NCI-H128 (cell line): ENCODE results near the gene MYL10.
"Not testable (repeated sequence)": the region's sequence is repeated elsewhere in the genome, so short reads cannot be mapped to it uniquely, and the experiment has no call there.

Experiments
- DNase-seq: peaks from one replicate; lab custom pipeline; 2025; ENCODE audit not compliant: unreplicated experiment; lab: John Stamatoyannopoulos, UW

The MYL10 gene

GRCh38 chr7:101620395-101620794 lies 8.7 kb downstream of the MYL10 start:
- DNase-seq: no peak

DNA sequence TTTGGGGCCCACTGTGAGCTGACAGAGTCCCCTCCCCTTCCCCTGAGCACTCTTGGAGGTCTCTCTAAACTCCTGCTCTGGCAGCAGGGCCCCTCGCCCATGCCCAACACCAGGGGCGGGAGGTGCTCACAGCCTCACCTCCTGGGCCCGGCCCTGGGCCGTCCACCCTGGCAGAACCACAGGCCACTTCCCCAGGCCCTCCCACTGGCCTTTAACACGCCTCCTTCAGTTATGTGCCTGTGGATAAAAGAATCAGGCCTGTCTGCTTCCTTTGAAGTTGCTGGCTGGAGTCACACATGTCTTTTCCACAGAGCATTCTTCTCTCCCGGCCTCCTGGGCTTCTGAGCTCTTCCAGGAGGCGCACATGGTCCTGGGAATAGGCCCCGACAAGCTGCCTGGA lies 10.2 kb downstream of the MYL10 start:
- DNase-seq: no peak

DNA sequence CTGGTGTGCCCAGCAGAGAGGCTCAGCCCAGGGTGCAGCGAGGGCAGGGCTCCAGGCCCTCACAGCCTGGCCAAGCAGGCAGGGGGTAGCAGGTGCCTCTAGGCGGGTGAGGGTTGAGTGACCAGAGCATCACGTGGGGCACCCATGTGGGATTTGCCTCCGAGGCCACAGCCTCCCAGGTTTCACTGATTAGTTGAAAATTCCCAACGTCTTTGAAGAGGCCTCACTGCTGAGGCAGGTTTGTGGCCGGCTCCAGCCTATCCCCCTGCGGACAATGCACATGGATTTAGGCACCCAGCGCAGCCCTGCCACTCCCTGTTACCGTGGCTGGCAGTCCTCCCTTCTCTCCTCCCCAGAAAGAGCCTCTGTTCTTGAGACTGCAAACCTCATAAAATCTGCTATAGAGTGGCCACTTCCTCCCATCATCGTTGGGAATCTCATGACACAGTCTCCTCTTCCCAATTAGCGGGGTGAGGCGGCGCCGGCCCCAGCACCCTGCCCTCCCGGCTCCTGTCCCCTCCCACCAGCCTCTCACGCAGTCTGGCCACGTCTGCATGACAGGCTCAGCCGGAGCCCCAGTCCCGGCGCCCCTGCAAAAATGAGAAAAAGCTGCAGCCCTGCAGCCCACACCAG lies 10.8 kb downstream of the MYL10 start:
- no peak for DNase-seq

GRCh38 chr7:101617451-101618206 lies 11.5 kb downstream of the MYL10 start:
- no peak for DNase-seq

- DNase-seq: no peak
Measured at GRCh38 chr7:101615446-101615845, 13.7 kb downstream of the MYL10 start.

GRCh38 chr7:101614939-101615302 lies 14.2 kb downstream of the MYL10 start:
- DNase-seq: no peak

GRCh38 chr7:101614098-101614938 lies 14.8 kb downstream of the MYL10 start:
- DNase-seq: no peak

DNA sequence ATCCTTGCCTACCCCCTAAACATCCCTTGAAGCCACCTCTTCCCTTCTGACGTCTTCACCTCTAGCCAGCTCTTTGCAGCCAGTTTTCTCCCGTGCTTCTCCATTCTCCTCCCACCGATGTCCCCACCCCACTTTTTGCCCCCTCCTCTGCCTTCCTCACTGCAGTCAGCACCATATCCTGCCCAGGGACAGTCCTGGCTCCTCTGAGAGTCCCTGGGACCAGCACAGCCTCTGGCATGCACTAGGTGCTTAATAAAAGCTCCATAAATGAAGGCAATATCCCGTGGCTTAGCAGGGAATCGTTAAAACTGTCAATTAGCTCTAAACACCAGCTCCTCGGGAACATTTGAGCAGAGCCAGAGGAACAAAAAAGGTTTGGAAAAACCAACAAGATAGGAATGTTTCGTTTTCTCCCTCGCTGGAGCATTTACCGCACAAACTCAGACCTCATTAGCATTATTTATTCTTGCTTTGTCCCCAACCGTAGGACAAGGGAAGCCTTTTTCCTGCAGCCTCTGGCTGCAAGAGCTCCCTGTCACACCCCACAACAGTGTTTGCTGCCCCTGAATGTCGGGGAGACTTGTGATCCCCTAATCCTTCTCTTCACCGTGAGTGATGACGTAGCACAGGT lies 16.1 kb downstream of the MYL10 start:
- no peak for DNase-seq

- no peak for DNase-seq
Measured at GRCh38 chr7:101608772-101609713, 20.1 kb downstream of the MYL10 start.

DNA sequence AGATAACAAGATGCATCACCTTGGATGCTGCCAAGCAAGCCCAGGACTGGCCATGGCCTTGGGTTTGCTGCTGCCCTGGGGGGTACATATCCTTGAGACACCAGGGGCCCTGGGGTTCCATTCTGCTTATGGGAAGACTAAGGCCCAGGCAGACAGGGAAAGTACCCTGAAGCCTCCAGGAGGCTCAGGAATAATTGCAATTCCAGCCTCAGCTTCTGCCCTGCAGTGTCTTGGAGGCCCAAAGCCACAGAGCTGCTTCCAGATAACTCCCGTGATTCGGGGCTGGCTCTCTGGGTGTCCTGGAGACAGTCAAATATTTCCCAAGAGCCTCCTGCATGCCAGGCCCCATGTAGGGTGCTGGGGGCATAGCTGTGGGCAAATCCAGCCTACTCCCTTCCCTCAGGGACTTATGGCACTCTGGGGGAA lies 22.6 kb downstream of the MYL10 start:
- no peak for DNase-seq

DNA sequence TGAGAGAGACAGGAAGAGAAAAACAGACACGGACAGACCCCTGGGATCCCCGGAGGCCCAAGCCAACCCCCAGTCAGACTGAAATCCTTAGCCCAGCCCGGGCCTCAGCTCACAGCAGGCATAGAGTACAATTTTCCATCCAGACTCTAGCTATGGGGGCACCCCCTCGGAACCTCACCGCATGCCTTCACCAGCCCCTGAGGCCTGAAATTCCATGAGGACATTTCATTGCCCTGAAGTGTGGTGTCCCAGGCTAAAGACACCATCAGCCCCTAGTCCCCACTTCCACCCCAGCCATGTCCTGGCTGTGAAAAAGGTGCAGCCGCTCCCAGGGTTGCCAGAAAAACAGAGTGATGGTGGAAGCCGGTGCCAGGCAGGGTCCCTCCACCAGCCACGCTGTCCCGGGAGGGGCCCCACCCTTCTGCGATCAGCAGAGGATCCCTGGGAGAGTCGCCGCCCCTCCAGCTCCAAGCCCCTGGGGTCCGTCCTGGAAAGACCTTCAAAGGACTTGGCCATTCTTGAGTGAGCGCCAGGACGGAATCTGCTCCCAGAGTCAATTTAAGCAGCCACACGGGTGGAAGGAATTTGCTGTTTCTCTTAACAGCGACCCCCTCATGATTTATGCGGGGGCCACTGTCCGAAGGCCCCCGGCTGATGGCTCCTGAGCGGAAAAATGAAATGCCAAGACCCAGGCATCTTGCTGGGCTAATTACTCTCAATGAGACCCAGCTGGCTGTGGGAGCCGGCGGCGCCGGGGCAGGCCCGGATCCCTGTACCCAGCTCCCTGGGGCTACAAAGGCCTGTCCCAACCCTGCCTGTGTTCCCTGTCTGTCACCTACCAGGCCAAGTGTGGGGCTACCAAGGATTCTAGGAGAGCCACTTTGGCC lies 23.2 kb downstream of the MYL10 start:
- no peak for DNase-seq

DNA sequence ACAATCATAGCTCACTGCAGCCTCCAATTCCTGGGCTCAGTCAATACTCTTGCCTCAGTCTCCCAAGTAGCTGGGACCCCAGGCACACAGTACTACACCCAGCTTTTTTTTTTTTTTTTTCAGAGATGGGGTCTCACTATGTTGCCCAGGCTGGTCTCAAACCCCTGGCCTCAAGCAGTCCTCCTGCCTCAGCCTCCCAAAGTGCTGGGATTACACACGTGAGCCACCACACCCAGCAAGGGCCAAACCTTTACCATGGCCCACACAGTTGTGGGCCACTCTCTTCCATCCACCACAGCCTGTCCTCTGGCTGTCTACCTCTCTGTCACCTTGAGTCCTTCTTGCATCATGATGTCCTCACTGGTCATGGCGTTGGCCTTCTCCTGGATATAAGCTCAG lies 24.2 kb downstream of the MYL10 start:
- not testable (repeated sequence) for DNase-seq

DNA sequence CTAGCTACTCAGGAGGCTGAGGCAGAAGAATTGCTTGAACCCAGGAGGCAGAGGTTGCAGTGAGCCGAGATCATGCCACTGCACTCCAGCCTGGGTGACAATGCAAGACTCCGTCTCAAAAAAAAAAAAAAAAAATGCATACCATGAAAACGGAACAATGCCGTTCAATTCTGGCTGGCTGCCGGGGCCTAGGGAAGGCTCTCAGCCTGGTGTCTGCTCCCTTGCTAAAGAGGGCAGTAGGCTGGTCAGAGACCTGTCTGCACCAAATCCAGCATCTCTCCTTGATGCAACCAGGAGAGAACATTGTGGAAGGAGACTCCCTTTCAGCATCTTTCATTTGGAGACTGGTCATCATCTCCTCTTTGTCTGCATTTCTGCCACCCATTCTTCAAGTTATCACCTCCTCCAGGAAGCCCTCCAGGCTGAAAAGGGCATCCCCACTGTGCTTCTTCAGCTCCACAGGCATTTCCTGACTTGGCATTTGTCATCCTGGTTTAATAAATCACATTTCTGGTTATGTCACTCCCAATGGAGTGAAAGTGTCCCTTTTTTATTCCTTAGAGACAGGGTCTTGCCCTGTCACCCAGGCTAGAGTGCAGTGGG lies 24.7 kb downstream of the MYL10 start:
- no peak for DNase-seq

GRCh38 chr7:101602484-101603241 lies 26.4 kb downstream of the MYL10 start:
- no peak for DNase-seq

DNA sequence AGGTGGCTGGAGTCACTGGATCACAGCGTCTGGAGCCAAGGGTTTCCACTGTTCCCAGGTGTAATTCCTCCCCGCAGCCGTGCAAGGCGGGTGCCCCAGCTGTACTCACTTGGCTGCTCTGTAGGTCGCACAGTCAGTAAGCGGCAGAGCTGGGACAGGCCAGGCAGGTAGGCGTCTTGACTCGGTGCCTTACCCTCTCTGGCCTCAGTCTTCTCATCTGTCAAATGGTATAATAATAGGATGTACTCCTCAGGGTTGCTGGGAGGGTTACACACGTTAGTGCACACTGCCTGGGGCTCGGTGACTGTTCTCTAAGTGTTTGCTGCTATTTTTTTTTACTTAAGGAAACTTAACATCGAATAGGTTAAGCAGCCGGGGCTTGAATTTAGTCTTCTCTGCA lies 27.0 kb downstream of the MYL10 start:
- DNase-seq: no peak

GRCh38 chr7:101599787-101600186 lies 29.3 kb downstream of the MYL10 start:
- no peak for DNase-seq

- no peak for DNase-seq
Measured at GRCh38 chr7:101598986-101599771, 29.9 kb downstream of the MYL10 start.
